ENCODE measurements around the gene NTRK2.

DNA sequence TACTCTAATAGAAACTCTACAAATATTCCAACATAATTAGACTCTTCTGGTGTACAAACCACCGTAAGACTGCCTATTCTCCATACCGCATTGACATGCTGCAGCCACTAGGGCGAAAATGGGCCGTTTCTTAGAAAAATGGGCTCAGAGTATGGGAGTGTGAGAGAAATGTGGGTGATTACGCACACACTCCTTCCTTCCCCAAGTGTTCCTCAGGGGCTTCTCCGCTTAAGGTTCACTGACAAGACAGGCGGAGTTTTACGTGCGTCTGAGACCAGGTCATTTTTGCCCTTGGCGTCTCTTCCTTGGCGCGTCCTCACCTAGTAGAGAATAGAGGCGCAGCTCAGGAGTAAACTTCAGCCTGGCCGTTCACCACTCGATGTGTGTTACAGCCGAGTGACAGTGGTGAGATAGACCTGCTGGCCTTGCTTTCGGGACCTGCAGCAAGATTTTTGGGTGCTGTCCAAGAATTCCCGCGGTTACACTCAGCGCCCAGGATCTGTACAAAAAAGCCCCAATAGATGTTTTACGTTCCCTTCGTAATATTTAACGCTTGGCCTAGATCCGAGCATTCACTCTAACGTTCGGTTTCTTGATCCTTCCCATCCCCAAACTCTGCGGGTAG is 1.8 kb upstream of the NTRK2 start:
- TF ChIP-seq, protein P1, sequence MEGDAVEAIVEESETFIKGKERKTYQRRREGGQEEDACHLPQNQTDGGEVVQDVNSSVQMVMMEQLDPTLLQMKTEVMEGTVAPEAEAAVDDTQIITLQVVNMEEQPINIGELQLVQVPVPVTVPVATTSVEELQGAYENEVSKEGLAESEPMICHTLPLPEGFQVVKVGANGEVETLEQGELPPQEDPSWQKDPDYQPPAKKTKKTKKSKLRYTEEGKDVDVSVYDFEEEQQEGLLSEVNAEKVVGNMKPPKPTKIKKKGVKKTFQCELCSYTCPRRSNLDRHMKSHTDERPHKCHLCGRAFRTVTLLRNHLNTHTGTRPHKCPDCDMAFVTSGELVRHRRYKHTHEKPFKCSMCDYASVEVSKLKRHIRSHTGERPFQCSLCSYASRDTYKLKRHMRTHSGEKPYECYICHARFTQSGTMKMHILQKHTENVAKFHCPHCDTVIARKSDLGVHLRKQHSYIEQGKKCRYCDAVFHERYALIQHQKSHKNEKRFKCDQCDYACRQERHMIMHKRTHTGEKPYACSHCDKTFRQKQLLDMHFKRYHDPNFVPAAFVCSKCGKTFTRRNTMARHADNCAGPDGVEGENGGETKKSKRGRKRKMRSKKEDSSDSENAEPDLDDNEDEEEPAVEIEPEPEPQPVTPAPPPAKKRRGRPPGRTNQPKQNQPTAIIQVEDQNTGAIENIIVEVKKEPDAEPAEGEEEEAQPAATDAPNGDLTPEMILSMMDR (conservative IDR thresholded peaks at IDR 0.05 in 1 of 2, IDR thresholded peaks at IDR 0.05 in 1 of 2; ENCODE audit: extremely low read depth in 1 of 2, insufficient read depth in 1 of 2, low read depth in 1 of 2, low read length in 2 of 2) = peak; percentile 50 to 67
- TF ChIP-seq EZH2 (IDR thresholded peaks at IDR 0.05; ENCODE audit: borderline replicate concordance, low read length) = no peak

All from mammary epithelial cell (primary cell).